Muscle of leg (tissue), 11 donors: ENCODE results near the gene DCHS2. TPM values are rescaled to one million over a fixed set of nuclear protein-coding genes. Genes with fewer than 3 reads are reported as not detected.

Experiments
- DNase-seq: peaks from one replicate; pipeline ENCODE4 v3.0.0; 2013
- H3K27ac ChIP-seq: one replicate; pipeline ENCODE4 v1.5.1; 2013; ENCODE audit warnings: mild to moderate bottlenecking, low read length, control low read depth
- H3K27me3 ChIP-seq: one replicate; pipeline ENCODE4 v1.6.1; 2013; ENCODE audit warnings: low read length; ENCODE audit not compliant: control insufficient read depth, insufficient read depth
- H3K36me3 ChIP-seq: one replicate; pipeline ENCODE4 v1.6.1; 2013; ENCODE audit warnings: low read length; ENCODE audit not compliant: control insufficient read depth, insufficient read depth
- H3K4me1 ChIP-seq: one replicate; pipeline ENCODE4 v1.6.1; 2013; ENCODE audit warnings: low read length; ENCODE audit not compliant: control insufficient read depth, insufficient read depth
- H3K4me3 ChIP-seq: one replicate; pipeline ENCODE4 v1.5.1; 2013; ENCODE audit warnings: low read length, control low read depth
- H3K9me3 ChIP-seq: replicated peaks from 2 replicates; pipeline ENCODE4 v1.6.1; 2013; ENCODE audit warnings: low read depth, low read length; ENCODE audit not compliant: control insufficient read depth
- WGBS: methylation state at CpG from one replicate; pipeline ENCODE4 v1.1.5; 2013; ENCODE audit warnings: missing lambda C conversion rate; ENCODE audit not compliant: insufficient coverage; 5-methylcytosine and 5-hydroxymethylcytosine counted together
- polyA plus RNA-seq, 8 donors: library from polyadenylated mRNA; unstranded; fragments of 120-200 nt; gene quantifications; one replicate each; pipeline versions ENCODE4 v1.2.1 to v1.2.3, GENCODE V29; 2013; ENCODE audit warnings: inconsistent platforms in 1 of 8, low replicate concordance in 1 of 8; ENCODE audit not compliant: insufficient read length in 8 of 8, insufficient read depth in 1 of 8
- total RNA-seq: library from RNA; stranded (reverse); fragments of 120-200 nt; gene quantifications from one replicate; pipeline ENCODE4 v1.2.4, GENCODE V29; 2013

The DCHS2 gene
- total and polyA plus RNA-seq, 9 donors: 5.5 to 22.9 (median 16.9) TPM

DNA sequence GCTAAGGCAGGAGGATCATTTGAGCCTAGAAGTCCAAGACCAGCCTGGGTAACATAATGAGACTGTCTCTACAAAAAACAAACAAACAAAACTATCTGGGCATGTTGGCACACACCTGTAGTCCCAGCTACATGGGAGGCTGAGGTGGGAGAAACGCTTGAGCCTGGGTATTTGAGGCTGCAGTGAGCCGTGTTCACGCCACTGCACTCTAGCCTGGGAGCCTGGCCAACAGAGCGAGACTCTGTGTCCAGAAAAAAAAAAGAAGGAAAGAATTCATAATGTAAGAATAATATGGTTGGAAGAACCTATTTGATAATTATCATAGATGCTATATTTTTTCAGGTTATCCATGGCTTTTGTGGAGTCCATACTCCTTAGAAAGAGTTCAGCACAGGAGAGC, 26.0 kb upstream of the DCHS2 start:
- DNase-seq: peak; percentile 32
- Histone ChIP-seq H3K9me3 (no peaks in the 10 kb centered on the region), H3K36me3 (no peaks in the 10 kb centered on the region), H3K27ac (no peak overlapping the region), H3K4me3 (no peak overlapping the region), H3K27me3 (no peaks in the 10 kb centered on the region), H3K4me1 (peaks cover 4% of the 10 kb centered on the region)
- WGBS: no CpG with 5 or more reads among the region's 4 CpGs

DNA sequence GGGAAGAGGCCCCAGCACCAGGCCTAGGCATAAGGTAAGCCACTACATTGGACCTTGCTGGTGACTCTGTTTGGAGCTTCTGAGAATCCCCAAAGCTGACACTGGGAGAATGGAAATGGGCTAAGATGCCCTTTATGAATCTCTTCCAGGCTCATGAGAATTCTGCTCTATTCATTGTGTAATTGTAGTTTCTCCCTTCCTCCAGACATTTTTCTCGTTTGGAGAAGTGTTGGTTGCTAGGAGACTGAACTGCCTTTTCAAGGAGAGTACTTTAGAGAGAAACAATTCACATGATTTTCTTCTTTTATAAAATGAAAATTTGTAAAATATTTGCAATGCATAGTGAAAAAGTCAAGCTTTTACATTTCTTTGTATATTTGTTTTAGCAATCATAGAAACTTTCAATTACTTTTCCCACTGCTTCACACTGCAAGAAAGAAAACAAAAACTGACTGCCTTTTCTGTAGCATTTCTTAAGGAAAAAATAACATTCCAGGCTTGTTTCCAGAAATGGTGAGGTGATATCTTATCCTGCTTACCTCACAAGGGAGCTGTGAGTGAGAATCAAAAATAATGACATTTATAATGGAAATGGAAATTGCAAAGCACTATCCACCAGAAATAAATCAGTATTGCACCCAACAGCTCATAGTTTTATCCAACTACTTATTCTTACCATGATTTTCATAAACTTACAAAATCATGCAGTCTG, 24.9 kb upstream of the DCHS2 start:
- Histone ChIP-seq H3K36me3 (no peaks in the 10 kb centered on the region), H3K4me1 (peaks cover 4% of the 10 kb centered on the region), H3K4me3 (no peak overlapping the region), H3K27ac (peak overlapping the region; percentile 56), H3K9me3 (no peaks in the 10 kb centered on the region), H3K27me3 (no peaks in the 10 kb centered on the region)
- no CpG with 5 or more reads among the region's 1 CpG for WGBS
- DNase-seq: peak; percentile 77

DNA sequence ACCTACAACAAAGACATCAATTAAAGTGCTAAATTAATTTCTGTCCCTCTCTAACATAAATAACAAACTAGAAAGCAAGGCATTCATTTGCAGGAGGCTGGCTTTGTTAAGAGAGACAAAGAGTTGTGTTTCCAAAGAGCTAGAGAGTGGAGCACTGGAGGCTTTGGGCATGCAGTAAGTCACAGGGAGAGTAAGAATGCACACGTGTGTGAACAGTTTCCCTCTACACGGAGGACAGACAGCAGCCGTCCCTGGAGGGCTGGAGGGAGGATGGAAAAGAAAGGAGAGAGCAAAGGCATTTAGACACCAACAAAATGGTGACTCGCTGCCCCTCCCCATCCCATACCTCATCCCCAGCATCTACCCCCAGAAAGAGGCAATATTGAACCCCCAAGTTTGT, 20.4 kb upstream of the DCHS2 start:
- 0% methylated on average over 1 of the region's 4 CpGs for WGBS
- H3K27me3 ChIP-seq: no peaks in the 10 kb centered on the region
- no peaks in the 10 kb centered on the region for H3K36me3 ChIP-seq
- H3K4me3 ChIP-seq: no peak overlapping the region
- no peaks in the 10 kb centered on the region for H3K9me3 ChIP-seq
- DNase-seq: no peak
- no peak overlapping the region for H3K27ac ChIP-seq
- H3K4me1 ChIP-seq: peaks cover 4% of the 10 kb centered on the region

DNA sequence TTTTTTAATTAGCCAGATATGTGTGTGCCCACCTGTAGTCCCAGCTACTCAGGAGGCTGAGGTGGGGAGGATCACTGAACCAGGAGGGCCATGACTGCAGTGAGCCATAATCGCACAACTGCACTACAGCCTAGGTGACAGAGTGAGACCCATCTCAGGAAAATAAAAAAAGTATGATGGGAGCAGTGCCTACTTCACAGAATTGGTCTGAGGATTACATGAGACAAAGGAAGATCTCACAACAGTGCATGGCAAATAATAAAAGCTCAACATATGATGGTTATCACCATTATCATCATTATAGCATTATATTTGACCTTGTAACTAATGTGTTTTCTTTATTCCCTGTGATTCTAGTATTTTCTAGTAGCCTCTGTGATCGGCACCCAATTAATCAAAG, 19.9 kb upstream of the DCHS2 start:
- Histone ChIP-seq H3K27me3 (no peaks in the 10 kb centered on the region), H3K36me3 (no peaks in the 10 kb centered on the region), H3K27ac (no peak overlapping the region), H3K4me1 (peaks cover 4% of the 10 kb centered on the region), H3K9me3 (no peaks in the 10 kb centered on the region), H3K4me3 (no peak overlapping the region)
- no CpG with 5 or more reads among the region's 2 CpGs for WGBS
- no peak for DNase-seq

DNA sequence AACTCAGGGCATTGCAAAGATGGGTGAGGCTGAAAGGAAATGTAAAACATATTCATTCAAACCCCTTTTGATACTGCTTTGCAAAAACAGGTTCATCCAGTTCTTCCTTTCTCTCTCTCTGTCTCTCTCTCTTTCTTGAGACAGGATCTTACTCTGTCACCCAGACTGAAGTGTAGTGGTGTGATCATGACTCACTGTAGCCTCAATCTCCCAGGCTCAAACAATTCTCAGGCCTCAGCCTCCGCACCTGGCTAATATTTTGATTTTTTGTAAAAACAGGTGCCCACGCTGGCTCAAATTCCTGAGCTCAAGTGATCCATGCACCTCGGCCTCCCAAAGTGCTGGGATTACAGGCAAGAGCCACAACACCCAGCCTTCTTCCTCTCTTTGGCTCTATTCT, 15.6 kb upstream of the DCHS2 start:
- no peaks in the 10 kb centered on the region for H3K9me3 ChIP-seq
- H3K4me3 ChIP-seq: no peak overlapping the region
- no peaks in the 10 kb centered on the region for H3K36me3 ChIP-seq
- H3K4me1 ChIP-seq: no peaks in the 10 kb centered on the region
- H3K27me3 ChIP-seq: no peaks in the 10 kb centered on the region
- 60% methylated on average over 2 of the region's 3 CpGs for WGBS
- DNase-seq: no peak
- H3K27ac ChIP-seq: no peak overlapping the region

DNA sequence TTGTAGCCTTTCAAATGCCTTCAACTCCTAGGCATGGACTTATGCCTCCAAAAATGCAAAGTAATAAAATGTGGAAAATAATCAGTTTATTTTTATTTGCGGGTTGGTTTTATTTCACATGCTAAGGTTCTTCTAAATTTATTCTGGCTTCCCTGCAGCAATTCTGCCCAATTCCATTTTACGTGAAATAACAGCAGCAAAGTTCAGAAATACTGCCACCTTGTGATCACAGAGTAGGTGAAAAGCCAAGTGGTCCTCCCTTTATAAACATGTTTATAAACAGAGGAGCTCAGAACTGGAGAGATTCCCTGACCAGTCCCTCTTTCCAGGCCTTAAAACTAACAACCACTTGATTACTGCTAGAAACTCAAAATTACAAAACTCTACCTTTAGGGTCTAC, 14.7 kb upstream of the DCHS2 start:
- no peak overlapping the region for H3K27ac ChIP-seq
- H3K9me3 ChIP-seq: no peaks in the 10 kb centered on the region
- no peaks in the 10 kb centered on the region for H3K4me1 ChIP-seq
- H3K27me3 ChIP-seq: no peaks in the 10 kb centered on the region
- WGBS: no CpG with 5 or more reads among the region's 2 CpGs
- no peaks in the 10 kb centered on the region for H3K36me3 ChIP-seq
- peak; percentile 88 for DNase-seq
- no peak overlapping the region for H3K4me3 ChIP-seq

DNA sequence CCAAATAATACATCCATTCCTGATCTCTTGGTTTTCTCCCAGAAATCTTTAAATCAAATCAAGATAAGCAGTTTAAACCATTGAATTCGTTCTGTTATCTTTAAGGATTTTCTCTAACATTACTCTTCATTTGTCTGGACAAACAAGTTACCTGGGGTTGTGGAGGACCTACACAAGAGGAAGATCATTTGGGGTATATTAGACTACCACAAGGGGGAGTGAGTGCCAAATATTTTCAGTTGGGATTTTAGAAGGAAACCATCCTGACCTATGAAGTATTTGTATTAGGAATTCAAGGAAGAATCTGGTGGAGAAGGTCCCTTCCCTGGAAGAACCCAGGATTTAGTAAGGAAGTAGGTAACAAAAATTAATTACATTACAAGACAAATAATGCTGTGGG, 12.0 kb upstream of the DCHS2 start:
- Histone ChIP-seq H3K27me3 (no peaks in the 10 kb centered on the region), H3K27ac (no peak overlapping the region), H3K4me3 (no peak overlapping the region), H3K4me1 (no peaks in the 10 kb centered on the region), H3K36me3 (no peaks in the 10 kb centered on the region), H3K9me3 (no peaks in the 10 kb centered on the region)
- DNase-seq: no peak
- no CpG with 5 or more reads among the region's 1 CpG for WGBS

DNA sequence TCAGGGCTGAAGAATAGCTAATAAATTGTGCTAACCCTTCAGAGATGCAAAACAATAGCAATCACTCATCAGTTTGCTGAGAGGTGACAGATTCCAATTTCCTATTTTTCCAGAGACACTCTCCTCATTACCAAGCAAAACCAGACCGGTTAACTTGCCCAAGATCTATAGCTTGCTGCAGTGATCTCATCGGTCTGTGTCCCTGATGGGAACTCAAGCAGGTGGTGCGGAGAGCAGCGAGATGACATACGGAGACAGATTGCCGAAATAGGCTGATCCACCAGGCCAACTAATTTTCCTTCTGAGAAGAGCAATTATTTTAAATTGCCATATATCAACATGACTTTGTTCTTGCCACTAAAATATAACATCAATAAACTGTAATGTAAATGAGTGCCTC, 10.5 kb upstream of the DCHS2 start:
- 33% methylated on average over 1 of the region's 6 CpGs for whole genome bisulfite sequencing
- no peaks in the 10 kb centered on the region for H3K9me3 ChIP-seq
- no peaks in the 10 kb centered on the region for H3K36me3 ChIP-seq
- no peak overlapping the region for H3K27ac ChIP-seq
- H3K4me1 ChIP-seq: no peaks in the 10 kb centered on the region
- H3K4me3 ChIP-seq: no peak overlapping the region
- DNase-seq: peak; percentile 65
- no peaks in the 10 kb centered on the region for H3K27me3 ChIP-seq

DNA sequence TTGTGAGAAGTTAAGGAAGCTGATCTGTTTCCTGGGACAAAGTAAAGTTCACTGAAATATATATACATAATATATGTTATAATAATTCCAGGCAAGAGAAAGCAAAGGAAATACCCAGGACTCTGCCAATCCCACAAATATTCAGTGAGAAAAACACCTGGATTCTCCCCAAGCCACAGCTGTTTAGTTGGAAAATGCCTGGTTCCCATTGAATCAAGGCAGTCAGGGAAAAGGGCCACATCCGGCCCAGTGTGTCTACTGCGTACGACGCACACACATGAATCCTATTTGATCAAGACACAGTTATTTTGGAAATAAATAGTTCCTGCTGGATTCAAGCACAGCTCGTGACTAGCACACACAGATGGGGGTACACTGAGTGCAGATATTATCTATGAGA, 6.3 kb upstream of the DCHS2 start:
- peaks cover 4% of the 10 kb centered on the region for H3K27me3 ChIP-seq
- H3K9me3 ChIP-seq: no peaks in the 10 kb centered on the region
- H3K4me1 ChIP-seq: no peaks in the 10 kb centered on the region
- no peak overlapping the region for H3K4me3 ChIP-seq
- H3K36me3 ChIP-seq: no peaks in the 10 kb centered on the region
- peak; percentile 87 for DNase-seq
- no peak overlapping the region for H3K27ac ChIP-seq
- no CpG with 5 or more reads among the region's 5 CpGs for WGBS

DNA sequence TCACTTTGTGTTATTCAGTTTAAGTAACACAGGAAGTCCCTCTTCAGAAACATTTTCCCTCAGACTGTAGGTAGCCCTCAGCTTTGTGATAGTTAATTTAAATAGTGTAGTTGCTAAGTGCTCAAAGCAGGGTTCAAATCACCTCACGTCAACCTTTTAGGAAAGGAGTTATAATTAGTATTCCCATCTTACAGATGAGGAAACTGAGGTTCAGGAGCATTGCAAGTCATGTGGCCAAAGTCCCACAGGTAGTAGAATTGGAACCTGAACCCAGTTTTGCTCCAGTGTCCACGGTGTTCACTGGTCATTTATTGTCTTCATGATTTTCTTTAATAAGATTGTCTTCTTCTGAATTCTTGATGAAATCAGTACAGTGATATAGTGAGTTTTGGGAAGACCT, 4.3 kb upstream of the DCHS2 start:
- 80% methylated on average over 1 of the region's 2 CpGs for WGBS
- no peak for DNase-seq
- Histone ChIP-seq H3K4me3 (no peak overlapping the region), H3K27ac (no peak overlapping the region), H3K9me3 (no peaks in the 10 kb centered on the region), H3K36me3 (no peaks in the 10 kb centered on the region), H3K4me1 (peaks cover 10% of the 10 kb centered on the region), H3K27me3 (peaks cover 20% of the 10 kb centered on the region)

DNA sequence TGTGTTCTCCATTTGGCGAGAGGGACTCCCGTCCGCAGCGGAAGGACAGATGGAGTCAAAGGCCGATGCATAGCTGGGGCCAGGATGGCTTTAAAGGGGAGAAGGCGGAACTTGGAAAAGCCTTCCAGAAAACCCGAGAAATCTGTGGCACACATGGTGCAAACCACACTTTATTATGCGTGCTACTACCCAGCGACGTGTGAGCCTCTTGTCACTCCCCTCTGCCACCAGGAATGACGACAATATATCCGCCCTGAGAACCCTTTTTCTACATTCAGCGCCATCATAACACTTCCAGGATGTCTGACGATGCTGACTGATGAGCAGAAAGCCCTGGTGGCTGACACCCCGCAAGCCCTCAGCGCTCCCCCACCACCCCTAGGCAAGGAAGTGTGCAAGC, 689 bp upstream of the DCHS2 start:
- no peak overlapping the region for H3K27ac ChIP-seq
- 20% methylated on average over 14 of the region's 16 CpGs for WGBS
- peaks cover 42% of the 10 kb centered on the region for H3K27me3 ChIP-seq
- H3K4me1 ChIP-seq: peaks cover 15% of the 10 kb centered on the region
- DNase-seq: no peak
- H3K9me3 ChIP-seq: no peaks in the 10 kb centered on the region
- no peaks in the 10 kb centered on the region for H3K36me3 ChIP-seq
- H3K4me3 ChIP-seq: peak overlapping the region; percentile 60
